Trophoblast cell (in vitro differentiated cells and primary cell): ENCODE measurements around the gene SLC2A6.

Experiments used
- DNase-seq, 2 donors: peaks; one replicate each; pipeline ENCODE4 v3.0.0-alpha.2; 2016
- H2AFZ ChIP-seq: 2 replicates; pipeline ENCODE4 v1.6.1; 2013; ENCODE audit warnings: low read length, moderate library complexity, mild to moderate bottlenecking; ENCODE audit not compliant: insufficient read depth, poor library complexity
- H2AK5ac ChIP-seq: 2 replicates; pipeline ENCODE4 v1.6.1; 2013; ENCODE audit warnings: mild to moderate bottlenecking, low read length
- H2BK120ac ChIP-seq: 2 replicates; pipeline ENCODE4 v1.6.1; 2013; ENCODE audit warnings: low read length, mild to moderate bottlenecking, moderate library complexity; ENCODE audit not compliant: insufficient read depth, poor library complexity
- H2BK12ac ChIP-seq: 2 replicates; pipeline ENCODE4 v1.6.1; 2013; ENCODE audit warnings: mild to moderate bottlenecking, low read length, moderate library complexity
- H2BK5ac ChIP-seq: 2 replicates; pipeline ENCODE4 v1.6.1; 2013; ENCODE audit warnings: low read length, low read depth, moderate library complexity, mild to moderate bottlenecking; ENCODE audit not compliant: poor library complexity
- H3K14ac ChIP-seq: 2 replicates; pipeline ENCODE4 v1.6.1; 2013; ENCODE audit warnings: mild to moderate bottlenecking, low read length
- H3K18ac ChIP-seq: 2 replicates; pipeline ENCODE4 v1.6.1; 2013; ENCODE audit warnings: mild to moderate bottlenecking, low read length
- H3K23ac ChIP-seq: 2 replicates; pipeline ENCODE4 v1.6.1; 2013; ENCODE audit warnings: low read length
- H3K27ac ChIP-seq: 2 replicates; pipeline ENCODE4 v1.5.1; 2013; ENCODE audit warnings: low read depth, mild to moderate bottlenecking, inconsistent platforms, low read length, moderate library complexity
- H3K27me3 ChIP-seq: 2 replicates; pipeline ENCODE4 v1.6.1; 2013; ENCODE audit warnings: inconsistent platforms, mild to moderate bottlenecking, low read length, moderate library complexity; ENCODE audit not compliant: insufficient read depth
- H3K36me3 ChIP-seq, 2 experiments: 1 replicate in 1 of 2; 2 replicates in 1 of 2; pipeline ENCODE4 v1.6.1; 2013; ENCODE audit warnings: low read length in 2 of 2, mild to moderate bottlenecking in 2 of 2, moderate library complexity in 1 of 2; ENCODE audit not compliant: insufficient read depth in 2 of 2, control insufficient read depth in 1 of 2
- H3K4ac ChIP-seq: 2 replicates; pipeline ENCODE4 v1.6.1; 2013; ENCODE audit warnings: low read depth, mild to moderate bottlenecking, low read length, moderate library complexity
- H3K4me1 ChIP-seq, 2 experiments: 1 replicate in 1 of 2; 2 replicates in 1 of 2; pipeline ENCODE4 v1.6.1; 2013; ENCODE audit warnings: low read length in 2 of 2, mild to moderate bottlenecking in 2 of 2, moderate library complexity in 1 of 2; ENCODE audit not compliant: insufficient read depth in 2 of 2, control insufficient read depth in 1 of 2
- H3K4me2 ChIP-seq: 2 replicates; pipeline ENCODE4 v1.6.1; 2013; ENCODE audit warnings: inconsistent platforms, mild to moderate bottlenecking, low read length, moderate library complexity
- H3K4me3 ChIP-seq: 2 replicates; pipeline ENCODE4 v1.5.1; 2013; ENCODE audit warnings: mild to moderate bottlenecking, low read depth, low read length, inconsistent platforms
- H3K79me1 ChIP-seq: one replicate; pipeline ENCODE4 v1.6.1; 2013; ENCODE audit warnings: low read length
- H3K79me2 ChIP-seq: 2 replicates; pipeline ENCODE4 v1.6.1; 2013; ENCODE audit warnings: low read length, mild to moderate bottlenecking; ENCODE audit not compliant: control insufficient read depth, insufficient read depth, poor library complexity
- H3K9ac ChIP-seq: 2 replicates; pipeline ENCODE4 v1.6.1; 2013; ENCODE audit warnings: mild to moderate bottlenecking, low read length
- H3K9me3 ChIP-seq: 2 replicates; pipeline ENCODE4 v1.6.1; 2013; ENCODE audit warnings: low read depth, mild to moderate bottlenecking, control low read depth, inconsistent platforms, low read length; ENCODE audit not compliant: insufficient read depth
- H4K12ac ChIP-seq: 2 replicates; pipeline ENCODE4 v1.6.1; 2013; ENCODE audit warnings: low read depth, mild to moderate bottlenecking, low read length, moderate library complexity
- H4K8ac ChIP-seq: 2 replicates; pipeline ENCODE4 v1.6.1; 2013; ENCODE audit warnings: low read depth, mild to moderate bottlenecking, low read length, moderate library complexity
- H4K91ac ChIP-seq: one replicate; pipeline ENCODE4 v1.6.1; 2013; ENCODE audit warnings: low read depth, mild to moderate bottlenecking, low read length, moderate library complexity
- WGBS: extraction: QIAGEN DNeasy Blood & Tissue Kit; methylation state at CpG from one replicate; pipeline ENCODE4 v1.1.7; 2013; ENCODE audit warnings: missing lambda C conversion rate; ENCODE audit not compliant: insufficient read length, insufficient coverage; ENCODE audit errors: extremely low coverage; 5-methylcytosine and 5-hydroxymethylcytosine counted together

SLC2A6 gene

DNA sequence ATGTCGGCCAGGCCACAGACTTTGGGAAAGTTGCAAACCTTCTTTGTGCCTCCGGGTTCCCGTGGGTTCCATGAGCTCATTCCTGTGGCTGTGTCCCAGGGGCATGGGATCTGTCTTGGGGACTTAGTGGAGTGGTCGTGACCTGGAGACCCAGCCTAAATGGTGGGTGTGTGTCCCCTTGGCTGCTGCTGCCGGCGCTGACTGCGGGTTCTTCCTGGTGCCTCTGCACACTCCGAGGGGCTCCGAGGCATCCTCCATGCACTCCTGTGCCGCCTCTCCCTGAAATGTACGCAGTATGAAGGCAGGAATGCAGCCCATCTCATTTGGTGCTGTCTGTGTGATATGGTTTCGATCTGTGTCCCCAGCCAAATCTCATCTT lies 21.0 kb upstream of the SLC2A6 start:
- Histone ChIP-seq H3K23ac (no peak overlapping the region), H2BK5ac (no peak overlapping the region), H3K4me2 (no peak overlapping the region), H3K9ac (no peak overlapping the region), H3K4ac (no peak overlapping the region), H3K9me3 (peaks cover 15% of the 10 kb centered on the region), H2AK5ac (no peak overlapping the region), H2AFZ (no peak overlapping the region), H3K4me1 (peaks cover 2 to 12% of the 10 kb centered on the region in 2 experiments), H2BK120ac (no peak overlapping the region), H3K27me3 (no peaks in the 10 kb centered on the region), H3K18ac (no peak overlapping the region), H4K91ac (no peak overlapping the region), H3K79me2 (no peaks in the 10 kb centered on the region), H3K27ac (no peak overlapping the region), H2BK12ac (no peak overlapping the region), H3K14ac (no peak overlapping the region), H3K4me3 (no peak overlapping the region), H3K36me3 (no peaks in the 10 kb centered on the region), H3K79me1 (no peaks in the 10 kb centered on the region), H4K8ac (no peak overlapping the region), H4K12ac (no peak overlapping the region)
- WGBS: no CpG with 5 or more reads among the region's 12 CpGs
- DNase-seq: no peak

DNA sequence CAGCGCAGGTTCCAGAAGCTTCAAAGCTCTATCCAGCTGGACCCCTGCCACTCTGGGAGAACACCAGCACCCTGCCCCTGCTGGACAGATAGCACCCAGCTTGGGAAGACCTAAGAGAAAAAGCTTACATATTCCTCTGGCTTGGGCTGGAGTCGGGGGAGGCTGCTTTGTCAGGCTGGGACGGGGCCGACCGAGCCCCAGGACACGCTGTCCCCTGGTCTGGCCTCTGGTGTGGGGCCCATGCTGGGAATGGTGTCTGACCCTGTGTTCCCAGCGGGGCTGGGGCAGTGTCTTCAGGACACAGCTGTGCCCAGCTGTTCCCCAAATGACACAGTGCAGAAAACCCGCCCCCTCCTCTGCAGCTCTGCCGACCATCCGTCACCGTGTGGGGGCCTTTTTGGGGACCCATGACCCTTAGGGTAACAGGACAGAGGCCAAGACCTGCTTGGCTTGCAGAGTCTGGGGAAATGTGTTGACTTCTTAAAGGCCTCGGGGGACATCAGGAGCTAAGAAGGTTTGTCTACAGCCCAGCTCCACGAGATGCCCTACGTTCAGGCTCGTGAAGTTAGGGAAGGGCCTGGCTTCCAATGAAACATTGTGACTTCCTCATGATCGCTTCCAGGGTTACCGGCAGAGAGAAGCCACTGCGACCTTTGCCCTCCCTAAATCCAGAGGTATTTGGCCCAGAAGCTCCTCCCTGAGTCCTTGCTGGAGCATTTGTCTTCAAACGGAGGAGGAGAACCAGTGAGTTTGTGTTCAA lies 20.4 kb upstream of the SLC2A6 start:
- Histone ChIP-seq H3K79me2 (no peaks in the 10 kb centered on the region), H3K27me3 (no peaks in the 10 kb centered on the region), H3K4ac (no peak overlapping the region), H3K9me3 (peaks cover 15% of the 10 kb centered on the region), H3K36me3 (no peaks in the 10 kb centered on the region), H4K91ac (peak overlapping the region; percentile 33), H3K27ac (no peak overlapping the region), H3K4me3 (no peak overlapping the region), H3K9ac (no peak overlapping the region), H2BK5ac (no peak overlapping the region), H3K18ac (no peak overlapping the region), H3K79me1 (no peaks in the 10 kb centered on the region), H3K4me2 (no peak overlapping the region), H2AFZ (no peak overlapping the region), H3K14ac (no peak overlapping the region), H4K12ac (no peak overlapping the region), H3K23ac (no peak overlapping the region), H4K8ac (no peak overlapping the region), H3K4me1 (peaks cover 2 to 12% of the 10 kb centered on the region in 2 experiments), H2BK120ac (no peak overlapping the region), H2AK5ac (no peak overlapping the region), H2BK12ac (no peak overlapping the region)
- no peak for DNase-seq
- WGBS: no CpG with 5 or more reads among the region's 19 CpGs

DNA sequence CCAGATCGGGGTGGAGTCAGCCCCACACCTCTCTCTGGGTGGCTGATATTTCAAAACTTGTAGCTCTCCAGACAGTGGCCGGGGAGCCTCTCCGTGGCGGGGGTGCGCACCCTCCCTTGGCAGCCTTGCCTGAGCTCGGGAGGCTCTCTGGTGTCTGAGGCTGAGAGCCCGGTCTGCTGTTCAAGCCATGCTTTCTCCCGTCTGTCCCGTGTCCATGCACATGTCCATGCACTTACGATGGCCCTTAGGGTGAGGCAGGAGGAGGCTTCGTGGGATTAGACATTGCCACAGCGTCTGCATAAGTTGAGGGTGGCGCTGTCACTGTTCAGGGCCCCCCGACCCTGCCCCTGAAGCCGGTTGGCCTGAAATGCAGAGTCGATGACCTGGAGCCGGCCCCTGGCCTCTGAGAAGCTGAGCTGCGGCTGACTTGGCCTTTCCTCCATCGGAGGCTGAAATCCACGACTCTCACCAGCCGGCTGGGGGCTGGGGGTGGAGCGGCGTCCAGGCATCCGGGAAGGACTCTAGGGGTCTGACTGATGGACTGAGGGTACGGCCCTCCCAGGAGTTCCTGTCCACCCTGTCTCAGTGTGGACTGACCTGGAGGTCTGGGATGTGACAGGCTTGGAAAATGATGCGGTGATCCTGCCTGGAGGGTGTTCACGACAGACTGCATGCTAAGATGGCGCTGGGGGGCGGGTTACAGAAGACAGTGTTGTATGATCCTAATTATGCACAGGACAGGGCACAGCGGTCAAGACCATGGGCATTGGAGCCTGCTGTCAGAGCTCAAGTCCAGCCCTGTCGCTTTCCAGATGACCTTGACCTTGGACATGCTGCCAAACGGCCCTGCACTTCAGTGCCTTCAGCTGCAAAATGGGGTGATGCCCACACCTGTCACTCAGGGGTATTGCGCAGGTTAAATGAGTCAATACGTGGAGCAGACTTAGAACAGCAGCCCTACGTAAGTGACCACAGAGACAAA lies 18.3 kb upstream of the SLC2A6 start:
- Histone ChIP-seq H2BK120ac (no peak overlapping the region), H3K23ac (no peak overlapping the region), H3K4me2 (no peak overlapping the region), H3K4me3 (no peak overlapping the region), H3K4me1 (peaks cover 2 to 12% of the 10 kb centered on the region in 2 experiments), H2AK5ac (no peak overlapping the region), H2AFZ (no peak overlapping the region), H3K79me1 (no peaks in the 10 kb centered on the region), H3K14ac (no peak overlapping the region), H2BK5ac (no peak overlapping the region), H4K12ac (no peak overlapping the region), H3K27me3 (no peaks in the 10 kb centered on the region), H3K36me3 (no peaks in the 10 kb centered on the region), H3K9me3 (peaks cover 15% of the 10 kb centered on the region), H2BK12ac (no peak overlapping the region), H4K91ac (no peak overlapping the region), H3K18ac (no peak overlapping the region), H3K27ac (no peak overlapping the region), H4K8ac (no peak overlapping the region), H3K9ac (no peak overlapping the region), H3K79me2 (no peaks in the 10 kb centered on the region), H3K4ac (no peak overlapping the region)
- no CpG with 5 or more reads among the region's 35 CpGs for WGBS
- no peak for DNase-seq

DNA sequence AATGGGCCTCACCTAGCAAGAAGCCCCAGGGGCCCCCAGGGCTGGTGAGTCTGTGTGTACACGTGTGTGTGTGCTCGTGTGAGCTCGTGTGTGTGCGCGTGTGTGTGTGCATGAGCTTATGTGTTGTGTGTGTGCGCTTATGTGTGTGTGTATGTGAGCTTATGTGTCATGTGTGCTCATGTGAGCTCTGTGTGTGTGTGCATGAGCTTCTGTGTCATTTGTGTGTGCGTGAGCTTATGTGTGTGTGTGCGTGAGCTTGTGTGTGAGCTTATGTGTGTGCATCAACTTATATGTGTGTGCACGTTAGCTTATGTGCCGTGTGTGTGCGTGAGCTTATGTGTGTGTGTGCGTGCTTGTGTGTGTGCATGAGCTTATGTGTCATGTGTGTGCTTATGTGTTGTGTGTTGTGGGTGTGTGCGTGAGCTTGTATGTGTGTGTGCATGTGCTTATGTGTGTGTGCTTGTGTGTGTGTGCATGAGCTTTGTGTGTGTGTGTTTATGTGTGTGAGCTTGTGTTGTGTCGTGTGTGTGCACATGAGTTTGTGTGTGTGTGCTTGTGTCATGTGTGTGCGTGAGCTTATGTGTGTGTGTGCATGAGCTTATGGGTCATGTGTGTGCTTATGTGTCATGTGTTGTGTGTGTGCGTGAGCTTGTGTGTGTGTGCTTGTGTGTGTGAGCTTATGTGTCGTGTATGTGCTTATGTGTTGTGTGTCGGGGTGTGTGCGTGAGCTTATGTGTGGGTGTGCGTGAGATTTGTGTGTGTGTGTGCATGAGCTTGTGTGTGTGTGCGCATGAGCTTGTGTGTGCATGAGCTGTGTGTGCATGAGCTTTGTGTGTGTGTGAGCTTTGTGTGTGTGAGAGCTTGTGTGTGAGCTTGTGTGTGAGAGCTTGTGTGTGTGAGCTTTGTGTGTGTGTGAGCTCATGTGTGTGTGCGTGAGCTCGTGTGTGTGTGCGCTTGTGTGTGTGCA lies 16.7 kb upstream of the SLC2A6 start:
- H2AK5ac ChIP-seq: no peak overlapping the region
- no peaks in the 10 kb centered on the region for H3K27me3 ChIP-seq
- H3K9ac ChIP-seq: no peak overlapping the region
- no peak overlapping the region for H4K12ac ChIP-seq
- H4K8ac ChIP-seq: no peak overlapping the region
- H3K14ac ChIP-seq: no peak overlapping the region
- no peak overlapping the region for H3K4me2 ChIP-seq
- H2BK120ac ChIP-seq: no peak overlapping the region
- H3K79me2 ChIP-seq: no peaks in the 10 kb centered on the region
- H3K4me1 ChIP-seq: peaks cover 2 to 12% of the 10 kb centered on the region in 2 experiments
- H3K36me3 ChIP-seq: no peaks in the 10 kb centered on the region
- H3K27ac ChIP-seq: no peak overlapping the region
- no peak overlapping the region for H3K4ac ChIP-seq
- no peak overlapping the region for H3K18ac ChIP-seq
- 100% methylated on average over 3 of the region's 24 CpGs for WGBS
- peaks cover 15% of the 10 kb centered on the region for H3K9me3 ChIP-seq
- no peak for DNase-seq
- H3K4me3 ChIP-seq: peak overlapping the region; percentile 41
- no peaks in the 10 kb centered on the region for H3K79me1 ChIP-seq
- H3K23ac ChIP-seq: peak overlapping the region; percentile 3
- H2BK12ac ChIP-seq: no peak overlapping the region
- no peak overlapping the region for H4K91ac ChIP-seq
- H2BK5ac ChIP-seq: no peak overlapping the region
- no peak overlapping the region for H2AFZ ChIP-seq
